Measurements from ENCODE around the gene DZIP3. TPM values are rescaled to one million over a fixed set of nuclear protein-coding genes. Genes with fewer than 3 reads are reported as not detected.

DZIP3 gene
- total and polyA plus RNA-seq, 2 of the 8 experiments (the other 6 are each of a cell fraction or from before 2014, with no cell fraction given), result 10.4 to 24.3 TPM

DNA sequence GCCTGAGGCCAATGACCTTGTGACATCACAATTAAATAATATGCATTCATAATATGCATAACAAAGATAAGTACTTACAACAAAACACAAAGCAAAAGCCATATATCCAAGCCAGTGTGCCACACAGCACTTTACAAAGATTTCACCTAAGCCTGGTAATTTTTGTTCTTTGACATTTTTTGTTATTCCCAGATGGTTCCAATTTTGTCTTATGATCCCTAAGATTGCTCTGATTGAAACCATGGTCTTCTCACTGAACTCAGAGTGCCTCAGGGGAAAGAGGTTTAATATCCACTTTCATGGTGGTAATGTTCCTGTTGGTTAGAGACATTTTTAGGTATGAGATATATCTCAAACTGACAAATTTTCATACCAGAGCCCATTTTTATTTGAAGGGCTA is 138.6 kb downstream of the DZIP3 start:
- H3K4me1 ChIP-seq (replicated peaks in 1 of 4; ENCODE audit: control insufficient read depth in 3 of 4, insufficient read depth in 4 of 4, low read length in 3 of 4), result no peaks in the 10 kb centered on the region
- no peak overlapping the region for H2AK5ac ChIP-seq (ENCODE audit: low read depth, low read length)
- H3K79me2 ChIP-seq (ENCODE audit: control insufficient read depth in 1 of 2, insufficient read depth in 2 of 2, low read length in 2 of 2), result no peaks in the 10 kb centered on the region
- H2BK15ac ChIP-seq (ENCODE audit: low read length), result no peak overlapping the region
- no peak overlapping the region for H4K8ac ChIP-seq (ENCODE audit: extremely low read depth, insufficient read depth, low read length)
- no peaks in the 10 kb centered on the region for H3K36me3 ChIP-seq (ENCODE audit: control insufficient read depth in 2 of 4, insufficient read depth in 4 of 4, low read length in 3 of 4)
- no peaks in the 10 kb centered on the region for H4K20me1 ChIP-seq (replicated peaks in 1 of 2; ENCODE audit: control insufficient read depth in 1 of 2, insufficient read depth in 2 of 2, low read length in 2 of 2)
- H3K23ac ChIP-seq (ENCODE audit: insufficient read length), result no peak overlapping the region
- DNase-seq (ENCODE audit: low read depth in 1 of 2, low spot score in 2 of 2), result no peak
- no peak overlapping the region for H3K9ac ChIP-seq (replicated peaks in 1 of 4; ENCODE audit: extremely low read depth in 1 of 4, low read depth in 3 of 4, low read length in 3 of 4)
- H4K91ac ChIP-seq (replicated peaks; ENCODE audit: insufficient read length, low read length), result no peak overlapping the region
- no peak for FAIRE-seq
- no peaks in the 10 kb centered on the region for H3K9me3 ChIP-seq (ENCODE audit: insufficient read depth in 2 of 2, low read depth in 1 of 2, low read length in 1 of 2)
- no peak overlapping the region for H2BK12ac ChIP-seq (ENCODE audit: low read depth, low read length)
- TF ChIP-seq EZH2 (IDR thresholded peaks at IDR 0.05; ENCODE audit: low read depth, low read length, severe bottlenecking), result no peak
- TF ChIP-seq ZNF274 (IDR thresholded peaks at IDR 0.05; ENCODE audit: borderline replicate concordance, extremely low read depth, low read length), result no peak
- no peak for TF ChIP-seq KDM1A (IDR thresholded peaks at IDR 0.05; ENCODE audit: borderline replicate concordance, low read length)
- TF ChIP-seq FOSL1 (IDR thresholded peaks at IDR 0.05; ENCODE audit: insufficient read depth, low read depth, low read length), result no peak
- TF ChIP-seq, protein P1, sequence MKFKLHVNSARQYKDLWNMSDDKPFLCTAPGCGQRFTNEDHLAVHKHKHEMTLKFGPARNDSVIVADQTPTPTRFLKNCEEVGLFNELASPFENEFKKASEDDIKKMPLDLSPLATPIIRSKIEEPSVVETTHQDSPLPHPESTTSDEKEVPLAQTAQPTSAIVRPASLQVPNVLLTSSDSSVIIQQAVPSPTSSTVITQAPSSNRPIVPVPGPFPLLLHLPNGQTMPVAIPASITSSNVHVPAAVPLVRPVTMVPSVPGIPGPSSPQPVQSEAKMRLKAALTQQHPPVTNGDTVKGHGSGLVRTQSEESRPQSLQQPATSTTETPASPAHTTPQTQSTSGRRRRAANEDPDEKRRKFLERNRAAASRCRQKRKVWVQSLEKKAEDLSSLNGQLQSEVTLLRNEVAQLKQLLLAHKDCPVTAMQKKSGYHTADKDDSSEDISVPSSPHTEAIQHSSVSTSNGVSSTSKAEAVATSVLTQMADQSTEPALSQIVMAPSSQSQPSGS (IDR thresholded peaks at IDR 0.05; ENCODE audit: low read length), result no peak
- TF ChIP-seq NRF1 (IDR thresholded peaks at IDR 0.05; ENCODE audit: low read depth, low read length), result no peak
- TF ChIP-seq JUN (IDR thresholded peaks at IDR 0.05; ENCODE audit: low read depth, low read length), result no peak
- no peak for TF ChIP-seq HDAC6 (IDR thresholded peaks at IDR 0.05; ENCODE audit: low read depth, low read length)
- no peak for TF ChIP-seq RNF2 (IDR thresholded peaks at IDR 0.05; ENCODE audit: borderline replicate concordance, low read depth, low read length, missing control alignments, poor library complexity, severe bottlenecking)
- TF ChIP-seq, protein P2, sequence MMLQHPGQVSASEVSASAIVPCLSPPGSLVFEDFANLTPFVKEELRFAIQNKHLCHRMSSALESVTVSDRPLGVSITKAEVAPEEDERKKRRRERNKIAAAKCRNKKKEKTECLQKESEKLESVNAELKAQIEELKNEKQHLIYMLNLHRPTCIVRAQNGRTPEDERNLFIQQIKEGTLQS (IDR thresholded peaks at IDR 0.05; ENCODE audit: insufficient read depth, low read depth, low read length), result no peak
- no peak for TF ChIP-seq SIN3A (conservative IDR thresholded peaks at IDR 0.05 in 1 of 2, IDR thresholded peaks at IDR 0.05 in 1 of 2; ENCODE audit: low read depth in 1 of 2, low read length in 2 of 2)
- TF ChIP-seq SAP30 (IDR thresholded peaks at IDR 0.05; ENCODE audit: insufficient read depth, insufficient replicate concordance, low read length), result no peak
- no peak overlapping the region for H4K5ac ChIP-seq (ENCODE audit: insufficient read length, low read depth, low read length)
- H3K4me2 ChIP-seq (ENCODE audit: insufficient read depth in 1 of 2, low read depth in 2 of 2, low read length in 2 of 2), result no peak overlapping the region
- no peak overlapping the region for H2BK20ac ChIP-seq (ENCODE audit: low read length)
- no peak overlapping the region for H3K4me3 ChIP-seq (ENCODE audit: extremely low read depth in 1 of 4, insufficient read depth in 2 of 4, low read depth in 3 of 4, low read length in 4 of 4)
- no peak overlapping the region for H3K14ac ChIP-seq (ENCODE audit: insufficient read length)
- H2BK120ac ChIP-seq (replicated peaks; ENCODE audit: low read depth, low read length), result no peak overlapping the region
- no peaks in the 10 kb centered on the region for H3K27me3 ChIP-seq (replicated peaks in 1 of 4; ENCODE audit: control insufficient read depth in 3 of 4, extremely low read depth in 1 of 4, insufficient read depth in 3 of 4, low read length in 3 of 4)
- no peak overlapping the region for H3K56ac ChIP-seq (replicated peaks; ENCODE audit: insufficient read length, low read depth, low read length)
- H2BK5ac ChIP-seq (ENCODE audit: low read depth, low read length), result no peak overlapping the region
- ChIA-PET POLR2A (ENCODE audit: partially characterized antibody) (no interaction called here), CTCF (ENCODE audit: partially characterized antibody) (interaction anchor here (2.2 kb wide), 1 partner anchor 187 kb away, joined by 6 read pairs; no protein-coding TSS in a partner anchor)
- H3K79me1 ChIP-seq (ENCODE audit: low read depth, low read length), result no peaks in the 10 kb centered on the region
- no peak overlapping the region for H3K27ac ChIP-seq (ENCODE audit: low read depth, low read length)
- H3K18ac ChIP-seq (ENCODE audit: extremely low read depth, low read length), result no peak overlapping the region
- H3K4ac ChIP-seq (replicated peaks; ENCODE audit: insufficient read length, low read depth, low read length), result no peak overlapping the region
- H2AFZ ChIP-seq (ENCODE audit: low read length), result no peak overlapping the region
- H3K23me2 ChIP-seq (ENCODE audit: low read depth, low read length), result no peaks in the 10 kb centered on the region; the same call in 1 of the 2 replicates

Measured in H1 (cell line).